GM23248 (cell line): ENCODE measurements around the gene GOLGA6L25. TPM values are rescaled to one million over a fixed set of nuclear protein-coding genes. Genes with fewer than 3 reads are reported as not detected.
"Not testable (repeated sequence)": the region's sequence is repeated elsewhere in the genome, so short reads cannot be mapped to it uniquely, and the experiment has no call there.

Source experiments
- DNase-seq: peaks from one replicate; pipeline ENCODE4 v3.0.0-alpha.2; 2015
- H2AFZ ChIP-seq: fragments of 200-600 bp; sonication (generic); 2 replicates; pipeline ENCODE4 v1.6.1; 2016; ENCODE audit warnings: antibody characterized with exemption
- H3F3A ChIP-seq: fragments of 200-600 bp; sonication (generic); 2 replicates; pipeline ENCODE4 v1.6.1; 2016; ENCODE audit warnings: mild to moderate bottlenecking, antibody characterized with exemption, mixed run types; ENCODE audit not compliant: insufficient read depth
- H3K27ac ChIP-seq: fragments of 200-600 bp; sonication (generic); 2 replicates; pipeline ENCODE4 v1.5.1; 2016; ENCODE audit warnings: mild to moderate bottlenecking
- H3K27me3 ChIP-seq: fragments of 200-600 bp; sonication (generic); replicated peaks from 2 replicates; pipeline ENCODE4 v1.6.1; 2016; ENCODE audit warnings: mild to moderate bottlenecking; ENCODE audit not compliant: insufficient read depth
- H3K36me3 ChIP-seq: fragments of 200-600 bp; sonication (generic); 2 replicates; pipeline ENCODE4 v1.6.1; 2016; ENCODE audit warnings: low read depth, mild to moderate bottlenecking
- H3K4me1 ChIP-seq: fragments of 200-600 bp; sonication (generic); 2 replicates; pipeline ENCODE4 v1.6.1; 2016; ENCODE audit warnings: mild to moderate bottlenecking; ENCODE audit not compliant: insufficient read depth
- H3K4me2 ChIP-seq: fragments of 200-600 bp; sonication (generic); one replicate; pipeline ENCODE4 v1.6.1; 2016; ENCODE audit warnings: mild to moderate bottlenecking; ENCODE audit not compliant: unreplicated experiment
- H3K4me3 ChIP-seq: fragments of 200-600 bp; sonication (generic); 2 replicates; pipeline ENCODE4 v1.5.1; 2016; ENCODE audit warnings: mild to moderate bottlenecking
- H3K79me2 ChIP-seq: fragments of 200-600 bp; sonication (generic); 2 replicates; pipeline ENCODE4 v1.6.1; 2016; ENCODE audit warnings: mild to moderate bottlenecking; ENCODE audit not compliant: insufficient read depth
- H3K9ac ChIP-seq: fragments of 200-600 bp; sonication (generic); 2 replicates; pipeline ENCODE4 v1.6.1; 2016; ENCODE audit warnings: mild to moderate bottlenecking
- H3K9me2 ChIP-seq: fragments of 200-600 bp; sonication (generic); 2 replicates; pipeline ENCODE4 v1.6.1; 2016; ENCODE audit warnings: mixed run types, mild to moderate bottlenecking, moderate library complexity; ENCODE audit not compliant: insufficient read depth
- H3K9me3 ChIP-seq: fragments of 200-600 bp; sonication (generic); one replicate; pipeline ENCODE4 v1.6.1; 2017; ENCODE audit warnings: low read depth
- H4K20me1 ChIP-seq: fragments of 200-600 bp; sonication (generic); 2 replicates; pipeline ENCODE4 v1.6.0; 2016; ENCODE audit not compliant: insufficient read depth
- WGBS, 2 experiments: methylation state at CpG; one replicate each; pipeline ENCODE4 v1.1.6; 2015 to 2017; ENCODE audit warnings: low lambda C conversion rate in 2 of 2, low coverage in 1 of 2; ENCODE audit errors: missing lambda C conversion rate in 2 of 2; 5-methylcytosine and 5-hydroxymethylcytosine counted together
- in situ Hi-C: fragments of 300-500 bp; cut with MboI; formaldehyde crosslinking; loops from 2 replicates; pipeline ENCODE4 v1.15.0; 2020
- polyA plus RNA-seq: library from polyadenylated mRNA; unstranded; fragments of >200 nt; fragmentation: Nextera tagmentation; extraction: Ambion mirVana; gene quantifications from 2 replicates; pipeline ENCODE4 v1.2.1, GENCODE V29; 2016
- total RNA-seq: library from RNA; depleted of rRNA; stranded (reverse); fragments of >200 nt; shearing (Covaris generic); gene quantifications from 2 replicates; pipeline ENCODE4 v1.2.3, GENCODE V29; 2014; rRNA removed

GOLGA6L25 gene
- total RNA-seq (not detected in 2 replicates), polyA plus RNA-seq (not detected in 2 replicates)

GRCh38 chr15:28553268-28553667 is at the start of gene GOLGA6L25:
Gene GOLGA6L25, plus strand, starts transcription at chr15:28553568. Its CDS starts 61 bp downstream, at chr15:28553629.
- H2AFZ ChIP-seq, H3K9me2 ChIP-seq, in situ Hi-C loops, H3K9me3 ChIP-seq, H4K20me1 ChIP-seq, H3K27ac ChIP-seq, H3K36me3 ChIP-seq, DNase-seq, H3F3A ChIP-seq, H3K4me2 ChIP-seq, H3K4me1 ChIP-seq, H3K79me2 ChIP-seq, H3K27me3 ChIP-seq, H3K9ac ChIP-seq, H3K4me3 ChIP-seq: not testable (repeated sequence)
- WGBS, 2 experiments = 80% methylated on average over 1 of the region's 7 CpGs; no CpG with 5 or more reads in 1 of the 2 experiments

- H3K27ac ChIP-seq, H3K4me1 ChIP-seq, in situ Hi-C loops, H3K9ac ChIP-seq, H3K9me3 ChIP-seq, H3K9me2 ChIP-seq, H3K79me2 ChIP-seq, H2AFZ ChIP-seq, H3K4me3 ChIP-seq, H3K36me3 ChIP-seq, DNase-seq, H3K4me2 ChIP-seq, H4K20me1 ChIP-seq, H3F3A ChIP-seq, H3K27me3 ChIP-seq: not testable (repeated sequence)
- WGBS, 2 experiments = 0 to 4% methylated on average over 7 to 31 of the region's 63 CpGs
These were observed 45.0 kb upstream of the GOLGA6L25 start for GRCh38 chr15:28508217-28508889.

- H3K9me3 ChIP-seq, H3K9me2 ChIP-seq, H3K36me3 ChIP-seq, in situ Hi-C loops, H2AFZ ChIP-seq, H3K79me2 ChIP-seq, DNase-seq, H4K20me1 ChIP-seq, H3K9ac ChIP-seq, H3K4me3 ChIP-seq, H3K4me2 ChIP-seq, H3K4me1 ChIP-seq, H3F3A ChIP-seq, H3K27me3 ChIP-seq, H3K27ac ChIP-seq: not testable (repeated sequence)
- WGBS, 2 experiments = 79 to 82% methylated on average over 7 to 13 of the region's 22 CpGs
These were observed 39.2 kb upstream of the GOLGA6L25 start for GRCh38 chr15:28514128-28514527.

- H3K36me3 ChIP-seq, H3K4me2 ChIP-seq, H3K9me3 ChIP-seq, H3K9ac ChIP-seq, H3F3A ChIP-seq, H3K9me2 ChIP-seq, H3K4me1 ChIP-seq, H4K20me1 ChIP-seq, H2AFZ ChIP-seq, in situ Hi-C loops, H3K79me2 ChIP-seq, H3K27ac ChIP-seq, H3K4me3 ChIP-seq, DNase-seq, H3K27me3 ChIP-seq: not testable (repeated sequence)
- WGBS, 2 experiments = 71 to 77% methylated on average over 1 to 5 of the region's 11 CpGs
These were observed 38.2 kb upstream of the GOLGA6L25 start for GRCh38 chr15:28515208-28515607.

GRCh38 chr15:28532954-28533353 is 20.4 kb upstream of the GOLGA6L25 start, which contains the start of gene GOLGA8G:
Gene GOLGA8G, minus strand, starts transcription at chr15:28532971. Its CDS starts 62 bp downstream, at chr15:28532909.
- 79 to 81% methylated on average over 2 to 4 of the region's 6 CpGs for WGBS, 2 experiments
- H3K4me3 ChIP-seq, H3K9ac ChIP-seq, H3K27ac ChIP-seq, H3K9me3 ChIP-seq, H4K20me1 ChIP-seq, H3F3A ChIP-seq, in situ Hi-C loops, H3K9me2 ChIP-seq, H3K27me3 ChIP-seq, DNase-seq, H3K4me1 ChIP-seq, H3K4me2 ChIP-seq, H3K79me2 ChIP-seq, H3K36me3 ChIP-seq, H2AFZ ChIP-seq: not testable (repeated sequence)

- H3K9me2 ChIP-seq, H3F3A ChIP-seq, H3K36me3 ChIP-seq, H3K9ac ChIP-seq, H3K79me2 ChIP-seq, H3K4me2 ChIP-seq, H3K27ac ChIP-seq, H3K4me3 ChIP-seq, H2AFZ ChIP-seq, in situ Hi-C loops, H3K4me1 ChIP-seq, DNase-seq, H4K20me1 ChIP-seq, H3K9me3 ChIP-seq, H3K27me3 ChIP-seq: not testable (repeated sequence)
- 60 to 84% methylated on average over 2 to 11 of the region's 13 CpGs for WGBS, 2 experiments
These were observed 20.0 kb downstream of the GOLGA6L25 start for GRCh38 chr15:28573351-28573750.

- H2AFZ ChIP-seq, H3K9me3 ChIP-seq, H3K9ac ChIP-seq, H3K9me2 ChIP-seq, H3F3A ChIP-seq, in situ Hi-C loops, H3K27me3 ChIP-seq, H3K4me3 ChIP-seq, H3K4me1 ChIP-seq, H3K27ac ChIP-seq, H3K4me2 ChIP-seq, H4K20me1 ChIP-seq, DNase-seq, H3K79me2 ChIP-seq, H3K36me3 ChIP-seq: not testable (repeated sequence)
- WGBS, 2 experiments = 0% methylated on average over 1 of the region's 72 CpGs; no CpG with 5 or more reads in 1 of the 2 experiments
These were observed 35.7 kb downstream of the GOLGA6L25 start for GRCh38 chr15:28588977-28589606.
